Activated CD8-positive, alpha-beta memory T cell treated with anti-CD3 and anti-CD28 coated beads, Interleukin-2, amount 50 U/mL, for 1 hour (primary cell): ENCODE data around the gene RAB40C.

ENCODE experiments used
- DNase-seq: peaks from one replicate; pipeline ENCODE4 v3.0.0-alpha.2; 2020; ENCODE audit errors: extremely low read depth

The RAB40C gene

GRCh38 chr16:610513-611381 is 20.9 kb downstream of the RAB40C start:
- DNase-seq, result no peak

DNA sequence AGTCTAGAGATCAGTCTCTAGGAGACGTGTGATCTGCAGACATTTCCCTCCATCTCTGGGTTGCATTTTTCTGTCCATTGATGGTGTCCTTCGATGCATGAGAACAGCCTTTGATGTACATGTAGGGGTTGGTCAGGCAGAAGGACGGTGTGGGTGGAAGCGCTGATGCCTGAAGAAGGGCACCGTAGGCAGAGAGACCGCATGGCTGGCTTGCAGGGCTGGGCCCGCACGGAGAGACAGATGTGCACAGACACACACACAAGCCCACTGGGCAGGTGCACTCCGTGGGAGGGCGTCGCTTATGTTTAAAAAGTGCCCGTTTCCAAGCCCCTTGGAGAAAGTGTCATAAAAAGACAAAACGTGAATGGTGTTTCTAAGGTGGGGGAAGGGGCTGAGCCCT is 25.3 kb downstream of the RAB40C start:
- no peak for DNase-seq

DNA sequence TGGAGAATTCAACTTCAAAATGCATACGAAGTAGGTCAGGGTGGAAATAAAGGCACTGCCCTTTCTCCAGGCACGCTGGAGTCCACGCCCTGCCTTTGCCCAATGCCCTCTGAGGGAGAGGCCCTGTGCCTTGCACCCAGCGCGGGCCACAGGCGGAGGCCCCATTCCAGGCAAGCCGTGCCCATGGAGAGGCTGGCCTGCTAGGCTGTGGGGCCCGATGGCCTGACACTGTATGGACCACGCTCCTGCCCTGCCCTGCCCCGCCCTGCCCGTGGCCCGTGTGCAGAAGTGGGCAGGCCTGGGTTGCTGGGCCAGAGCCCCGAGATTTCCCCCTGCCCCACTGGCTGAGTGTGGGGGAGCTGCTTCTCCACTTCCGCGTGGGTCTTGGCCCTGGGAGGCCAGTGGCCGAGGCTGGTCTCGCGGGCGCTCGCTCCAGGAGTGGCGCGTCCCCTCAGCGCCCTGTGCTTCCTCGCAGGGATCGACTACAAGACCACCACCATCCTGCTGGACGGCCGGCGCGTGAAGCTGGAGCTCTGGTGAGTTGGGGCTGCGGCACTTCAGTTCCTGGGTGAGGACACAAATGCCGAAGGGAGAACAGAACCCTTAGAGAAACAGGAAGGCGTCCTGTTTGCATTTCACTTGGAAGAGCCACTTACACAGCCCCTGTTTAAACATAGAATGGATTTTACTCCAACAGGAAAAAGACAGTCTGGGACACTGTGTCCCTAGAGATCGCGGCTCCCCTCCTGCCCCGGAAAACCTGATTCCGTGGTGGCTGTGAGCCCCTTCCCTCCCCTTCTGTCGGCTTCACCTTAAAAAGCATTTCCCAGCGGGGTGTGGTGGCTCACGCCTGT is 27.1 kb downstream of the RAB40C start:
- DNase-seq, result no peak

DNA sequence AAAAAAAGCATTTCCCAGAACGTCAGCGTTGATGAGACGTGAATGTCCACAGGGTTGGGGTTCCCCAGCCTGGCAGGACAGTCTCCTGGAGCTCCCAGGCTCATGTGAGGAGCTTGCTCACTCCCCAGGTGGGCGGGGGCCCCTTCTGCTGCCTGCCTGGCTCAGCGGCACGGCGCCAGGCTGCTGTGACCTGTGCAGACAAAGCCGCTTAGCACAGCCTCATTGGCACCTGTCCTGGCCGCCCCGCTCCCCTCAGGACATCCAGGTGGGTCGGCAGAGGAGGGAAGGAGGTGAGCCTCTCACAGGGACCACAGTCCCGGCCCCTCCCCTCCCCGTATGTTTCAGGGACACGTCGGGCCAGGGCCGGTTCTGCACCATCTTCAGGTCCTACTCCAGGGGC is 28.0 kb downstream of the RAB40C start:
- DNase-seq, result no peak

- DNase-seq, result no peak
These were observed 29.7 kb downstream of the RAB40C start for GRCh38 chr16:619476-620100.

DNA sequence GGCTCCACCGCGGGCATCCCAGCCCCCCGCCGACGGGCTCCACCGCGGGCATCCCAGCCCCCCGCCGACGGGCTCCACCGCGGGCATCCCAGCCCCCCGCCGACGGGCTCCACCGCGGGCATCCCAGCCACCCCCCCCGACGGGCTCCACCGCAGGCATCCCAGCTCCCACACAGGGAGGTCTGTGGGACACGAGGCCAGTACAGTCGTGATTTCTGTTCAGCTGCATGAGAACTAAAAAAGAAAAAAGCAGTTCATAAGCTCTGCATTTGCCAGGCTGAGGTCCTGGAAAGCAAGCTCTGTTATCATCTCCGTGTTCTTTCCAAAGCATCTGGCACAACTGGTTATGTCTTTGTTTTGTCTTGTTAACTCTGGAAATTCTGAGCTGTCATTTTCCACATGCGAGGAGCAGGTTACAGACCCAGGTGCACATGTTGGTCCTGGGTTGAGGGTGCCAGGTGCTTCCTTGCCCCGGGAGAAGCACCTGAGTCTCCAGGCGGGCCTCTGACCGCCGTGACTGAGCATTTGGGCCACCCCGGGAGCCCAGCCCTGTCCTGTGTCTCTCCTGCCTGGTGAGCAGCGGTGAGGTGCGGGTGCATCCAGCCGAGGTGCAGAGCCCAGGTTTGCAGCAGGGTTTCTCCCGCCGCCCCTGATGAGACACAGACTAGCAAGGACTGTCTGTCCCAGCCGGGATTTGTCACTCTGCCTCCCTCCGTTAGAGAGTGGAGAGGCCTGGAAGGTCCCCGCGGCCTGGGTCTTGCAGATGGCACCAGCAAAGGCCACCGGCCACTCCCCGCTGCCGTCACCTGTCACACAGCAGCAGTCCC is 31.0 kb downstream of the RAB40C start:
- DNase-seq, result no peak

GRCh38 chr16:621526-622105 is 31.8 kb downstream of the RAB40C start:
- no peak for DNase-seq

GRCh38 chr16:622920-623280 is 33.0 kb downstream of the RAB40C start:
- DNase-seq, result no peak

GRCh38 chr16:624526-625070 is 34.7 kb downstream of the RAB40C start:
- DNase-seq, result no peak

GRCh38 chr16:625117-625976 is 35.5 kb downstream of the RAB40C start:
- no peak for DNase-seq

GRCh38 chr16:625977-626765 is 36.3 kb downstream of the RAB40C start:
- DNase-seq, result no peak

GRCh38 chr16:626787-627453 is 37.1 kb downstream of the RAB40C start:
- DNase-seq, result no peak

DNA sequence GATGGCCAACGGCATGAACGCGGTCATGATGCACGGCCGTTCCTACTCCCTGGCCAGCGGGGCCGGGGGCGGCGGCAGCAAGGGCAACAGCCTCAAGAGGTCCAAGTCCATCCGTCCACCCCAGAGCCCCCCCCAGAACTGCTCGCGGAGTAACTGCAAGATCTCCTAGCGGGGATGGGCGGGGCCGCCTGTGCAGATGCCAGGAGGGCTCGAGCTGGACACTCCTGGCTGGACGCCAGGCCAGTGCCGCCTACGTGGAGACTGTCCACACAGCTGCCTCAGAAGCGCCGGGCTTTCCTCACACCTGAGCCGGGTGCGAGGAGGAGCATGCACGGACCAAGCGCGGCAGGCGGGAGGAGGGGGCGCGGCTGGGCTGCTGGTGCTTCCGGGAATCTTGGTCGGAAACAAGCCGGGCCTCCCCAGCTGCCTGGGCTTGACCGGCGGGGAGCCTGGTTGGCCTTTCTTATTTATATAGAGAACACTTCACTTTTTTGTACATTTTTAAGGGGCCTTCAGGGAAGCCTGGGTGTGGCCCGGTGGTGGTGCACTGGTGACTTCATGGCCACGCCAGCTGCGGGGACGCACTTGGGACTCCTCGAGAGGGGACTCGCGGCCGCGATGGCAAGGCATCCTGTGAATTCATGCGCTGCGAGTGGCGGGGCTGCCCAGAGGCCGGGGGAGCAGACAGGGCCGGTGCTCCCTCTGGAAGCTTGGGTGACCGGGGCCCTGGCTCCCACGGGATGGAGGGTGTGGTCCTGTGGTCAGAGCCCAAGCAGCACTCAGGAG is 37.8 kb downstream of the RAB40C start:
- no peak for DNase-seq

GRCh38 chr16:628321-629061 is 38.6 kb downstream of the RAB40C start:
- no peak for DNase-seq

DNA sequence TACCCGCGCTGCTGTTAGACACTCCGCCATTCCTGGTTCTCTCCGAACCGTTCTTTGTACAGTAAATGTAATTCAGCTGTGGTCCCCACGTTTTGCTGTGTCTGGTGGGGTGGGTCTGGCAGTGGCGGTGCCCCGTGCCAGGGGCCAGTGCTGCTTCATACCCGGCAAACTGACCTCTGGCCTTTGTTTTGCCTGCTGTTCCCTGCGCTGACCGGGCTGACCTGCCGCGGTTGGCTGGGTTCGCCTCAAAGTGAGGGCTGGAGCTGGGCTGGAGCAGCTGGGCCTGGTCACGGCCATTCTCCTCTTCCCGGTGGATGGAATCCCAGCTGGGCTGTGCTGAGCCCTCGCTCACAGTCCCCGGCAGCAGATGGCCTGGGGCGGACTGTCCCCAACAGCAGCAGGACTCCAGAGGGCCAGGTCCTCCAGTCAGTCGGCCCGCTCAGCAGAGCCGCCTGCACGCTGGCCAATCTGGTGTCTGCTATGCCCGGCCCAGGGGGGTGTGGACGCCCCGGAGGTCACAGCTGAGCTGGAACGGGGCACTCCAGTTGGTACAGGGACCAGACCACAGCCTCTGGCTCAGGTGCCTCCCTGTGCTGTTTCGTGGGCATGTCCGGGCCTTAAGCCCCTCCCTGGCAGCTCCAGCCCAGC is 39.4 kb downstream of the RAB40C start:
- no peak for DNase-seq

DNA sequence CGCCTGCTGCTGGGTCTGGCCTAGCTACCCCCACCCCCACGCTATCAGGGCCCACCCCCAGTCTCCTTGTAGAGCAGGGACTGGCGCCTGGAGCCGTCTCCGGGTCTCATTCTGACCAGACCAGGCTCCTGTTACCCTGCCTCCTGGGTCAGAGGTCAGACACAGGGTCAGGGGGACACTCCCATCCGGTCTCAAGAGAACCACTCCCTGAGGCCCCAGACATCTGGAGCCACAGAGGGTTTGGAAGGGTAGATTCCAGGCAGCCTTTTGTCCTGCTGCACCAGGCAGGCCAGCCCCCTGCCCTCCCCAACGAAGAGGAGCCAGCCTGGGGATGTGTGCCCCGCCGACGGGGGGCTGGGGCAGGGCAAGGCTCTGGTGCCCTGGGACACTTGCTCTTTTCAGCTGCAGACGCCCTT is 40.0 kb downstream of the RAB40C start:
- DNase-seq, result no peak
